Hepatocyte (in vitro differentiated cells): ENCODE measurements around the gene NAA30. TPM values are rescaled to one million over a fixed set of nuclear protein-coding genes. Genes with fewer than 3 reads are reported as not detected.
"Not testable (repeated sequence)": the region's sequence is repeated elsewhere in the genome, so short reads cannot be mapped to it uniquely, and the experiment has no call there.

ENCODE experiments used
- DNase-seq: peaks from one replicate; pipeline ENCODE4 v3.0.0-alpha.2; 2016; ENCODE audit warnings: low spot score
- H2AFZ ChIP-seq: fragments of 200-600 bp; sonication (generic); 2 replicates; pipeline ENCODE4 v1.6.0; 2016; ENCODE audit warnings: antibody characterized with exemption, mild to moderate bottlenecking
- H3K27ac ChIP-seq: fragments of 200-600 bp; sonication (generic); 2 replicates; pipeline ENCODE4 v1.5.1; 2016; ENCODE audit warnings: mild to moderate bottlenecking
- H3K27me3 ChIP-seq: fragments of 200-600 bp; sonication (generic); 2 replicates; pipeline ENCODE4 v1.6.1; 2016
- H3K36me3 ChIP-seq: fragments of 200-600 bp; sonication (generic); replicated peaks from 2 replicates; pipeline ENCODE4 v1.5.1; 2016; ENCODE audit warnings: low read depth; ENCODE audit not compliant: insufficient read depth
- H3K4me1 ChIP-seq: fragments of 200-600 bp; sonication (generic); 2 replicates; pipeline ENCODE4 v1.5.1; 2016; ENCODE audit warnings: mild to moderate bottlenecking, moderate library complexity; ENCODE audit not compliant: insufficient read depth
- H3K4me2 ChIP-seq: fragments of 200-600 bp; sonication (generic); 2 replicates; pipeline ENCODE4 v1.6.0; 2016
- H3K4me3 ChIP-seq: fragments of 200-600 bp; sonication (generic); 2 replicates; pipeline ENCODE4 v1.5.1; 2016; ENCODE audit warnings: mild to moderate bottlenecking
- H3K79me2 ChIP-seq: fragments of 200-600 bp; sonication (generic); 2 replicates; pipeline ENCODE4 v1.6.0; 2017; ENCODE audit warnings: mild to moderate bottlenecking
- H3K9me2 ChIP-seq: fragments of 200-600 bp; sonication (generic); replicated peaks from 2 replicates; pipeline ENCODE4 v1.6.0; 2017; ENCODE audit warnings: mild to moderate bottlenecking; ENCODE audit not compliant: insufficient read depth
- H3K9me3 ChIP-seq: fragments of 200-600 bp; sonication (generic); 2 replicates; pipeline ENCODE4 v1.5.1; 2016; ENCODE audit warnings: low read depth, mild to moderate bottlenecking
- H4K20me1 ChIP-seq: fragments of 200-600 bp; sonication (generic); 2 replicates; pipeline ENCODE4 v1.6.0; 2016; ENCODE audit warnings: mild to moderate bottlenecking; ENCODE audit not compliant: insufficient read depth, poor library complexity, severe bottlenecking
- CTCF ChIP-seq: fragments of 200-600 bp; sonication (generic); IDR thresholded peaks from 2 replicates; pipeline ENCODE4 v1.5.1; 2016; ENCODE audit warnings: antibody characterized with exemption, mild to moderate bottlenecking; ENCODE audit not compliant: poor library complexity
- EZH2 ChIP-seq: fragments of 200-600 bp; sonication (generic); IDR thresholded peaks from 2 replicates; pipeline ENCODE4 v1.6.1; 2016; ENCODE audit warnings: antibody characterized with exemption, mild to moderate bottlenecking, borderline replicate concordance
- EZH2phosphoT487 ChIP-seq: fragments of 200-600 bp; sonication (generic); IDR thresholded peaks from one replicate; pipeline ENCODE4 v1.6.1; 2018; ENCODE audit warnings: antibody characterized with exemption, mild to moderate bottlenecking, low read depth, moderate library complexity; ENCODE audit not compliant: unreplicated experiment, severe bottlenecking
- WGBS: methylation state at CpG from one replicate; pipeline ENCODE4 v1.1.6; 2016; ENCODE audit warnings: low lambda C conversion rate; ENCODE audit errors: missing lambda C conversion rate; 5-methylcytosine and 5-hydroxymethylcytosine counted together
- polyA plus RNA-seq: library from polyadenylated mRNA; unstranded; fragments of >200 nt; fragmentation: Nextera tagmentation; extraction: Ambion mirVana; gene quantifications from 2 replicates; pipeline ENCODE4 v1.2.1, GENCODE V29; 2016
- total RNA-seq: library from RNA; depleted of rRNA; stranded (reverse); fragments of >200 nt; gene quantifications from 2 replicates; pipeline ENCODE4 v1.2.3, GENCODE V29; 2014

Gene NAA30
- total RNA-seq (28.4 and 30.2 TPM in 2 replicates), polyA plus RNA-seq (8.9 and 10.6 TPM in 2 replicates)

GRCh38 chr14:57390037-57390805, at the start of gene NAA30:
Gene NAA30, plus strand, starts transcription at chr14:57390586. Its CDS starts 372 bp downstream, at chr14:57390958.
- 1% methylated on average over 45 of the region's 62 CpGs for WGBS
- no peaks in the 10 kb centered on the region for H3K27me3 ChIP-seq

GRCh38 chr14:57343545-57344297, 46.7 kb upstream of the NAA30 start:
- H2AFZ ChIP-seq, H3K27me3 ChIP-seq, H3K9me2 ChIP-seq, DNase-seq, H3K36me3 ChIP-seq, H3K4me1 ChIP-seq, H4K20me1 ChIP-seq, H3K9me3 ChIP-seq, H3K4me2 ChIP-seq, H3K4me3 ChIP-seq, H3K79me2 ChIP-seq, H3K27ac ChIP-seq: not testable (repeated sequence)
- 64% methylated on average over 33 of the region's 34 CpGs for WGBS

More at GRCh38 chr14:57390037-57390805, at the start of gene NAA30:
- peaks cover 20% of the 10 kb centered on the region for H3K4me1 ChIP-seq
- peak within 1 kb of the TSS; percentile 84 for H3K4me2 ChIP-seq
- peaks cover 36% of the 10 kb centered on the region for H4K20me1 ChIP-seq
- peak within 1 kb of the TSS; percentile 86 for H2AFZ ChIP-seq
- no peaks in the 10 kb centered on the region for H3K9me3 ChIP-seq
- no peaks in the 10 kb centered on the region for H3K36me3 ChIP-seq
- DNase-seq: peak; percentile 95
- TF ChIP-seq EZH2phosphoT487 (no peak), EZH2 (no peak), CTCF (no peak)
- peak within 1 kb of the TSS; percentile 91 for H3K27ac ChIP-seq
- H3K79me2 ChIP-seq: peaks cover 44% of the 10 kb centered on the region
- H3K9me2 ChIP-seq: no peaks in the 10 kb centered on the region
- H3K4me3 ChIP-seq: peak within 1 kb of the TSS; percentile 89

- Histone ChIP-seq H3K4me2 (no peak overlapping the region), H3K9me3 (no peaks in the 10 kb centered on the region), H4K20me1 (no peaks in the 10 kb centered on the region), H3K4me3 (no peak overlapping the region), H3K27me3 (no peaks in the 10 kb centered on the region), H3K27ac (no peak overlapping the region), H3K9me2 (no peaks in the 10 kb centered on the region), H3K4me1 (peaks cover 3% of the 10 kb centered on the region), H3K36me3 (no peaks in the 10 kb centered on the region), H3K79me2 (no peaks in the 10 kb centered on the region), H2AFZ (no peak overlapping the region)
- no peak for DNase-seq
- WGBS: 75% methylated on average over 9 of the region's 9 CpGs
- TF ChIP-seq EZH2 (no peak), EZH2phosphoT487 (no peak), CTCF (no peak)
Measured at GRCh38 chr14:57345106-57345505, 45.3 kb upstream of the NAA30 start.

GRCh38 chr14:57346741-57347140, 43.6 kb upstream of the NAA30 start:
- no peaks in the 10 kb centered on the region for H4K20me1 ChIP-seq
- H3K4me2 ChIP-seq: no peak overlapping the region
- no peaks in the 10 kb centered on the region for H3K9me2 ChIP-seq
- H3K4me1 ChIP-seq: peaks cover 3% of the 10 kb centered on the region
- 53% methylated on average over 2 of the region's 2 CpGs for WGBS
- no peaks in the 10 kb centered on the region for H3K9me3 ChIP-seq
- DNase-seq: no peak
- no peaks in the 10 kb centered on the region for H3K27me3 ChIP-seq
- no peaks in the 10 kb centered on the region for H3K79me2 ChIP-seq
- H3K36me3 ChIP-seq: no peaks in the 10 kb centered on the region
- H2AFZ ChIP-seq: no peak overlapping the region
- no peak overlapping the region for H3K4me3 ChIP-seq
- no peak overlapping the region for H3K27ac ChIP-seq
- TF ChIP-seq EZH2phosphoT487 (no peak), CTCF (no peak), EZH2 (no peak)
